Measurements from ENCODE around the gene WFDC8. TPM values are rescaled to one million over a fixed set of nuclear protein-coding genes. Genes with fewer than 3 reads are reported as not detected.

The WFDC8 gene
- total RNA-seq, 1 experiment from 2014 or later: not detected

Other genes with a start within 250 kb of the WFDC8 start
- 136 and 143 TPM in 2 replicates for gene SDC4, start 230.9 kb downstream of the WFDC8 start, total RNA-seq (2014; rRNA removed; shearing (Covaris generic))
- 12.5 and 13.3 TPM in 2 replicates for gene SYS1, start 216.1 kb downstream of the WFDC8 start, total RNA-seq (2014; rRNA removed; shearing (Covaris generic))
- not detected in 2 replicates for gene TP53TG5, start 201.0 kb downstream of the WFDC8 start, total RNA-seq (2014; rRNA removed; shearing (Covaris generic))
- 5.8 and 7.3 TPM in 2 replicates for gene DBNDD2, start 171.0 kb downstream of the WFDC8 start, total RNA-seq (2014; rRNA removed; shearing (Covaris generic))
- gene PIGT, start 163.1 kb downstream of the WFDC8 start, total RNA-seq (2014; rRNA removed; shearing (Covaris generic)): 51.3 and 58.7 TPM in 2 replicates
- gene WFDC2, start 109.5 kb downstream of the WFDC8 start, total RNA-seq (2014; rRNA removed; shearing (Covaris generic)): not detected in 2 replicates
- gene SPINT3, start 63.7 kb downstream of the WFDC8 start, total RNA-seq (2014; rRNA removed; shearing (Covaris generic)): not detected in 2 replicates
- not detected in 2 replicates for gene WFDC6, start 39.8 kb downstream of the WFDC8 start, total RNA-seq (2014; rRNA removed; shearing (Covaris generic))
- gene EPPIN, start 31.9 kb downstream of the WFDC8 start, total RNA-seq (2014; rRNA removed; shearing (Covaris generic)): not detected in 2 replicates
- not detected in 2 replicates for gene WFDC10A, start 50.5 kb upstream of the WFDC8 start, total RNA-seq (2014; rRNA removed; shearing (Covaris generic))
- not detected in 2 replicates for gene WFDC9, start 52.0 kb upstream of the WFDC8 start, total RNA-seq (2014; rRNA removed; shearing (Covaris generic))
- gene WFDC11, start 91.0 kb upstream of the WFDC8 start, total RNA-seq (2014; rRNA removed; shearing (Covaris generic)): not detected in 2 replicates
- not detected in 2 replicates for gene WFDC13, start 122.8 kb upstream of the WFDC8 start, total RNA-seq (2014; rRNA removed; shearing (Covaris generic))
- not detected in 2 replicates for gene WFDC10B, start 125.7 kb upstream of the WFDC8 start, total RNA-seq (2014; rRNA removed; shearing (Covaris generic))
- gene SPINT4, start 143.1 kb upstream of the WFDC8 start, total RNA-seq (2014; rRNA removed; shearing (Covaris generic)): not detected in 2 replicates
- gene WFDC3, start 212.6 kb upstream of the WFDC8 start, total RNA-seq (2014; rRNA removed; shearing (Covaris generic)): 2.3 TPM in 1 of 2 replicates, not detected in the other
- gene DNTTIP1, start 212.7 kb upstream of the WFDC8 start, total RNA-seq (2014; rRNA removed; shearing (Covaris generic)): 26.6 and 35.5 TPM in 2 replicates
- gene UBE2C, start 233.4 kb upstream of the WFDC8 start, total RNA-seq (2014; rRNA removed; shearing (Covaris generic)): 167 and 200 TPM in 2 replicates
- gene TNNC2, start 248.0 kb upstream of the WFDC8 start, total RNA-seq (2014; rRNA removed; shearing (Covaris generic)): not detected in 2 replicates

Measured in Daoy (cell line).